Measurements from ENCODE around the gene MAD1L1. TPM values are rescaled to one million over a fixed set of nuclear protein-coding genes. Genes with fewer than 3 reads are reported as not detected.

MAD1L1 gene
- total and polyA plus RNA-seq, 2 of the 13 experiments (the other 11 are each of a cell fraction or from before 2014, with no cell fraction given) = 17.4 to 64.7 TPM

- H3K4me2 ChIP-seq (ENCODE audit: low read depth, low read length) = no peak overlapping the region
- intact Hi-C loops (cut with micrococcal nuclease; ENCODE audit: unreplicated experiment) (no loop called here), in situ Hi-C loops (cut with HindIII; ENCODE audit: extremely low pct_ligation_motif_present, low pct_unique_long_range_greater_than_20kb) (loop anchor here (10.0 kb wide), 1 partner anchor 48 kb away; no protein-coding TSS in a partner anchor)
- no peak overlapping the region for H3K4me3 ChIP-seq (replicated peaks in 1 of 3; ENCODE audit: insufficient read depth in 1 of 3, low read depth in 2 of 3, low read length in 3 of 3)
- H3K9me3 ChIP-seq (ENCODE audit: low read length) = no peaks in the 10 kb centered on the region
- peaks cover 6 to 32% of the 10 kb centered on the region in 2 experiments; a peak in 3 of 5 replicates for H3K36me3 ChIP-seq (replicated peaks in 1 of 2; ENCODE audit: control insufficient read depth in 1 of 2, insufficient read depth in 2 of 2, low read length in 2 of 2)
- H2AFZ ChIP-seq (ENCODE audit: low read length) = no peak overlapping the region
- no peak for TF ChIP-seq TP53 (CRISPR knock-in tag; conservative IDR thresholded peaks at IDR 0.05)
- H3K27me3 ChIP-seq (ENCODE audit: control insufficient read depth in 1 of 2, insufficient read depth in 2 of 2, low read length in 2 of 2) = no peaks in the 10 kb centered on the region
- ATAC-seq = no peak
- CTCF ChIA-PET (ENCODE audit: low intra/inter-chr PET ratio, low total read pairs) = no interaction called here
- WGBS (ENCODE audit: low lambda C conversion rate) = 97% methylated on average over 32 of the region's 44 CpGs
- no peaks in the 10 kb centered on the region for H4K20me1 ChIP-seq (ENCODE audit: insufficient read depth, low read length)
- no peaks in the 10 kb centered on the region for H3K4me1 ChIP-seq (ENCODE audit: insufficient read depth, low read length)
- no peak for FAIRE-seq
- no TSS peak for BruUV-seq (replicated peaks)
- no peak overlapping the region for H3K27ac ChIP-seq (ENCODE audit: extremely low read length, insufficient read depth, low read length)
- no peak for DNase-seq (ENCODE audit: low spot score)
- H3K79me2 ChIP-seq (ENCODE audit: insufficient read depth, low read length) = no peaks in the 10 kb centered on the region
- H3K9ac ChIP-seq (ENCODE audit: insufficient read depth, low read depth, low read length) = no peak overlapping the region
- POLR2A ChIA-PET = no interaction called here
These were observed 23.7 kb upstream of the MAD1L1 start for GRCh38 chr7:2256306-2257045.

- Histone ChIP-seq H3K27me3 (ENCODE audit: control insufficient read depth in 1 of 2, insufficient read depth in 2 of 2, low read length in 2 of 2) (no peaks in the 10 kb centered on the region), H3K4me2 (ENCODE audit: low read depth, low read length) (no peak overlapping the region), H3K36me3 (replicated peaks in 1 of 2; ENCODE audit: control insufficient read depth in 1 of 2, insufficient read depth in 2 of 2, low read length in 2 of 2) (peaks cover 6 to 27% of the 10 kb centered on the region in 2 experiments; a peak in 3 of 5 replicates), H3K4me1 (ENCODE audit: insufficient read depth, low read length) (no peaks in the 10 kb centered on the region), H4K20me1 (ENCODE audit: insufficient read depth, low read length) (no peaks in the 10 kb centered on the region), H3K9ac (ENCODE audit: insufficient read depth, low read depth, low read length) (no peak overlapping the region), H3K4me3 (replicated peaks in 1 of 3; ENCODE audit: insufficient read depth in 1 of 3, low read depth in 2 of 3, low read length in 3 of 3) (no peak overlapping the region), H3K9me3 (ENCODE audit: low read length) (no peaks in the 10 kb centered on the region), H3K79me2 (ENCODE audit: insufficient read depth, low read length) (no peaks in the 10 kb centered on the region), H3K27ac (ENCODE audit: extremely low read length, insufficient read depth, low read length) (no peak overlapping the region), H2AFZ (ENCODE audit: low read length) (no peak overlapping the region)
- intact Hi-C loops (cut with micrococcal nuclease; ENCODE audit: unreplicated experiment) (no loop called here), in situ Hi-C loops (cut with HindIII; ENCODE audit: extremely low pct_ligation_motif_present, low pct_unique_long_range_greater_than_20kb) (loop anchor here (10.0 kb wide), 1 partner anchor 49 kb away; no protein-coding TSS in a partner anchor)
- no peak for FAIRE-seq
- no peak for ATAC-seq
- BruUV-seq (replicated peaks) = no TSS peak
- DNase-seq (ENCODE audit: low spot score) = no peak
- ChIA-PET POLR2A (no interaction called here), CTCF (ENCODE audit: low intra/inter-chr PET ratio, low total read pairs) (no interaction called here)
- WGBS (ENCODE audit: low lambda C conversion rate) = 95% methylated on average over 29 of the region's 33 CpGs
- TF ChIP-seq KAT8 (CRISPR knock-in tag; IDR thresholded peaks at IDR 0.05) = no peak
- no peak for TF ChIP-seq ZNF280D (CRISPR knock-in tag; IDR thresholded peaks at IDR 0.05)
- TF ChIP-seq ZNF724P (CRISPR knock-in tag; IDR thresholded peaks at IDR 0.05; ENCODE audit: borderline replicate concordance) = no peak
- no peak for TF ChIP-seq SALL1 (CRISPR knock-in tag; IDR thresholded peaks at IDR 0.05)
- no peak for TF ChIP-seq THAP8 (CRISPR knock-in tag; IDR thresholded peaks at IDR 0.05; ENCODE audit: borderline replicate concordance)
- no peak for TF ChIP-seq NFIC (IDR thresholded peaks at IDR 0.05; ENCODE audit: low read length)
- TF ChIP-seq SRSF9 (IDR thresholded peaks at IDR 0.05; ENCODE audit: borderline replicate concordance, insufficient read depth, low read depth, low read length, poor library complexity, severe bottlenecking) = no peak
- TF ChIP-seq HMGA1 (CRISPR knock-in tag; conservative IDR thresholded peaks at IDR 0.05) = no peak
- TF ChIP-seq ZNF136 (CRISPR knock-in tag; IDR thresholded peaks at IDR 0.05; ENCODE audit: low read depth) = no peak
- no peak for TF ChIP-seq SMYD3 (CRISPR knock-in tag; IDR thresholded peaks at IDR 0.05)
These were observed 22.7 kb upstream of the MAD1L1 start for GRCh38 chr7:2255145-2256139.

Measured in HepG2 (cell line).